ENCODE results near the gene NT5M. TPM values are rescaled to one million over a fixed set of nuclear protein-coding genes. Genes with fewer than 3 reads are reported as not detected.

Gene NT5M
- total RNA-seq, 1 experiment from 2014 or later, result 8.6 TPM

GRCh38 chr17:17256316-17256715, 46.9 kb upstream of the NT5M start:
- Histone ChIP-seq H3K9me3 (ENCODE audit: low read length) (no peaks in the 10 kb centered on the region), H3K27ac (ENCODE audit: low read length) (no peak overlapping the region), H3K9me2 (replicated peaks; ENCODE audit: low read length) (no peaks in the 10 kb centered on the region), H3K79me2 (ENCODE audit: low read length) (no peaks in the 10 kb centered on the region), H3K27me3 (ENCODE audit: low read length) (no peaks in the 10 kb centered on the region), H3F3A (ENCODE audit: low read length, unreplicated experiment) (no peaks in the 10 kb centered on the region), H3K4me2 (ENCODE audit: low read length) (no peak overlapping the region), H4K20me1 (ENCODE audit: low read length) (no peaks in the 10 kb centered on the region), H3K4me3 (ENCODE audit: low read length) (no peak overlapping the region), H3K36me3 (ENCODE audit: low read depth, low read length) (peaks cover 68% of the 10 kb centered on the region), H3K9ac (ENCODE audit: low read length) (no peak overlapping the region), H2AFZ (ENCODE audit: low read length) (no peak overlapping the region), H3K4me1 (ENCODE audit: insufficient read depth, low read length) (no peaks in the 10 kb centered on the region)
- TF ChIP-seq EZH2phosphoT487 (IDR thresholded peaks at IDR 0.05; ENCODE audit: borderline replicate concordance, low read length) (no peak), CTCF (conservative IDR thresholded peaks at IDR 0.05; ENCODE audit: low read depth, low read length) (no peak), EZH2 (IDR thresholded peaks at IDR 0.05; ENCODE audit: low read length, unreplicated experiment) (no peak)
- POLR2A ChIA-PET (ENCODE audit: unreplicated experiment), result no interaction called here
- BruUV-seq (replicated peaks), result no TSS peak
- ATAC-seq (no peak), DNase-seq (no peak)
- CTCF ChIA-PET, result no interaction called here
- intact Hi-C loops (cut with micrococcal nuclease), result no loop called here

- no peak for ATAC-seq
- DNase-seq, result no peak
- BruUV-seq (replicated peaks), result no TSS peak
- no peak overlapping the region for H3K4me3 ChIP-seq (ENCODE audit: low read length)
- H3K27me3 ChIP-seq (ENCODE audit: low read length), result no peaks in the 10 kb centered on the region
- no peaks in the 10 kb centered on the region for H4K20me1 ChIP-seq (ENCODE audit: low read length)
- no peaks in the 10 kb centered on the region for H3K4me1 ChIP-seq (ENCODE audit: insufficient read depth, low read length)
- H2AFZ ChIP-seq (ENCODE audit: low read length), result no peak overlapping the region
- no peaks in the 10 kb centered on the region for H3K9me3 ChIP-seq (ENCODE audit: low read length)
- intact Hi-C loops (cut with micrococcal nuclease), result no loop called here
- no peak overlapping the region for H3K27ac ChIP-seq (ENCODE audit: low read length)
- ChIA-PET POLR2A (ENCODE audit: unreplicated experiment) (no interaction called here), CTCF (no interaction called here)
- TF ChIP-seq CTCF (conservative IDR thresholded peaks at IDR 0.05; ENCODE audit: low read depth, low read length) (no peak), EZH2phosphoT487 (IDR thresholded peaks at IDR 0.05; ENCODE audit: borderline replicate concordance, low read length) (no peak), EZH2 (IDR thresholded peaks at IDR 0.05; ENCODE audit: low read length, unreplicated experiment) (no peak)
- H3K9ac ChIP-seq (ENCODE audit: low read length), result no peak overlapping the region
- peaks cover 69% of the 10 kb centered on the region for H3K36me3 ChIP-seq (ENCODE audit: low read depth, low read length)
- H3K4me2 ChIP-seq (ENCODE audit: low read length), result no peak overlapping the region
- H3K79me2 ChIP-seq (ENCODE audit: low read length), result no peaks in the 10 kb centered on the region
- H3K9me2 ChIP-seq (replicated peaks; ENCODE audit: low read length), result no peaks in the 10 kb centered on the region
- no peaks in the 10 kb centered on the region for H3F3A ChIP-seq (ENCODE audit: low read length, unreplicated experiment)
Observed at GRCh38 chr17:17258011-17258410, 45.2 kb upstream of the NT5M start.

- Histone ChIP-seq H3K4me3 (ENCODE audit: low read length) (no peak overlapping the region), H3K9me2 (replicated peaks; ENCODE audit: low read length) (no peaks in the 10 kb centered on the region), H3K36me3 (ENCODE audit: low read depth, low read length) (peaks cover 64% of the 10 kb centered on the region), H3K4me1 (ENCODE audit: insufficient read depth, low read length) (no peaks in the 10 kb centered on the region), H3K79me2 (ENCODE audit: low read length) (no peaks in the 10 kb centered on the region), H3K27ac (ENCODE audit: low read length) (no peak overlapping the region), H3K4me2 (ENCODE audit: low read length) (no peak overlapping the region), H3F3A (ENCODE audit: low read length, unreplicated experiment) (no peaks in the 10 kb centered on the region), H2AFZ (ENCODE audit: low read length) (no peak overlapping the region), H3K9me3 (ENCODE audit: low read length) (no peaks in the 10 kb centered on the region), H4K20me1 (ENCODE audit: low read length) (no peaks in the 10 kb centered on the region), H3K27me3 (ENCODE audit: low read length) (no peaks in the 10 kb centered on the region), H3K9ac (ENCODE audit: low read length) (no peak overlapping the region)
- CTCF ChIA-PET, result no interaction called here
- intact Hi-C loops (cut with micrococcal nuclease), result no loop called here
- no peak for TF ChIP-seq EZH2phosphoT487 (IDR thresholded peaks at IDR 0.05; ENCODE audit: borderline replicate concordance, low read length)
- no peak for TF ChIP-seq CTCF (conservative IDR thresholded peaks at IDR 0.05; ENCODE audit: low read depth, low read length)
- TF ChIP-seq EZH2 (IDR thresholded peaks at IDR 0.05; ENCODE audit: low read length, unreplicated experiment), result no peak
- ATAC-seq, result no peak
- BruUV-seq (replicated peaks), result no TSS peak
- DNase-seq, result no peak
- POLR2A ChIA-PET (ENCODE audit: unreplicated experiment), result no interaction called here
Observed at GRCh38 chr17:17258998-17259397, 44.2 kb upstream of the NT5M start.
